HG03045 (cell line): Measurements from ENCODE around the gene SOX9.
A peak's percentile ranks its signal among the peaks of the same experiment; 100 is the strongest.
"Not testable (repeated sequence)": the region's sequence is repeated elsewhere in the genome, so short reads cannot be mapped to it uniquely, and the experiment has no call there.

ENCODE experiments used
- ATAC-seq: cut with Tn5 transposase; IDR thresholded peaks from one replicate; pipeline ENCODE4 v1.9.1; 2021; ENCODE audit warnings: mild to moderate bottlenecking, moderate library complexity; ENCODE audit not compliant: unreplicated experiment

The SOX9 gene

GRCh38 chr17:72110942-72111318 is 9.9 kb upstream of the SOX9 start:
- no peak for ATAC-seq

- no peak for ATAC-seq
Measured at GRCh38 chr17:72111336-72111923, 9.4 kb upstream of the SOX9 start.

GRCh38 chr17:72111926-72112325 is 8.9 kb upstream of the SOX9 start:
- not testable (repeated sequence) for ATAC-seq

GRCh38 chr17:72113751-72114150 is 7.1 kb upstream of the SOX9 start:
- ATAC-seq: no peak

- ATAC-seq: no peak
Measured at GRCh38 chr17:72115781-72116525, 4.9 kb upstream of the SOX9 start.

- ATAC-seq: no peak
Measured at GRCh38 chr17:72116661-72117521, 3.9 kb upstream of the SOX9 start.

GRCh38 chr17:72117535-72118334 is 3.1 kb upstream of the SOX9 start:
- ATAC-seq: no peak

- ATAC-seq: no peak
Measured at GRCh38 chr17:72118335-72119076, 2.3 kb upstream of the SOX9 start.

- no peak for ATAC-seq
Measured at GRCh38 chr17:72119077-72119872, 1.5 kb upstream of the SOX9 start.

- no peak for ATAC-seq
Measured at GRCh38 chr17:72119873-72120641, 763 bp upstream of the SOX9 start.

- peak; percentile 6 for ATAC-seq
Measured at GRCh38 chr17:72121164-72122009, 567 bp downstream of the SOX9 start.

- ATAC-seq: no peak
Measured at GRCh38 chr17:72122010-72122764, 1.4 kb downstream of the SOX9 start.

GRCh38 chr17:72122765-72123529 is 2.1 kb downstream of the SOX9 start:
- no peak for ATAC-seq

- ATAC-seq: no peak
Measured at GRCh38 chr17:72123530-72124437, 3.0 kb downstream of the SOX9 start.

- no peak for ATAC-seq
Measured at GRCh38 chr17:72124438-72124775, 3.6 kb downstream of the SOX9 start.
